SK-N-SH treated with all-trans-retinoic acid at 6 μM for 48 hours (cell line): ENCODE data around the gene OR10A5.
"Not testable (repeated sequence)": the region's sequence is repeated elsewhere in the genome, so short reads cannot be mapped to it uniquely, and the experiment has no call there.

ENCODE experiments used
- BACH2 ChIP-seq: fragments of 250-450 bp; sonication (Bioruptor Pico); IDR thresholded peaks from 2 replicates; pipeline ENCODE4 v1.9.0; 2021; ENCODE audit warnings: mild to moderate bottlenecking, borderline replicate concordance
- CREB5 ChIP-seq: fragments of 250-450 bp; sonication (Bioruptor Pico); IDR thresholded peaks from 2 replicates; pipeline ENCODE4 v1.5.1; 2020; ENCODE audit warnings: low read depth, mild to moderate bottlenecking, moderate library complexity
- CSRNP3 ChIP-seq: fragments of 250-450 bp; sonication (Bioruptor Pico); IDR thresholded peaks from 2 replicates; pipeline ENCODE4 v1.5.1; 2021; ENCODE audit warnings: mild to moderate bottlenecking, moderate library complexity
- ESRRG ChIP-seq: fragments of 250-450 bp; sonication (Bioruptor Pico); IDR thresholded peaks from 2 replicates; pipeline ENCODE4 v1.6.1; 2021; ENCODE audit warnings: mild to moderate bottlenecking
- ISL1 ChIP-seq: fragments of 250-450 bp; sonication (Bioruptor Pico); IDR thresholded peaks from 2 replicates; pipeline ENCODE4 v2.1.2; 2022; ENCODE audit warnings: mild to moderate bottlenecking, moderate library complexity
- OSR1 ChIP-seq: fragments of 250-450 bp; sonication (Bioruptor Pico); IDR thresholded peaks from 2 replicates; pipeline ENCODE4 v1.8.0; 2022; ENCODE audit warnings: moderate library complexity, mild to moderate bottlenecking, inconsistent platforms
- TCF4 ChIP-seq: fragments of 250-450 bp; sonication (Bioruptor Pico); IDR thresholded peaks from 2 replicates; pipeline ENCODE4 v1.8.0; 2021; ENCODE audit warnings: mild to moderate bottlenecking, moderate library complexity, borderline replicate concordance
- ZC3H10 ChIP-seq: fragments of 250-450 bp; sonication (Bioruptor Pico); IDR thresholded peaks from 2 replicates; pipeline ENCODE4 v1.5.1; 2021; ENCODE audit warnings: mild to moderate bottlenecking, moderate library complexity
- ZFP3 ChIP-seq: fragments of 250-450 bp; sonication (Bioruptor Pico); IDR thresholded peaks from 2 replicates; pipeline ENCODE4 v1.5.0; 2020; ENCODE audit warnings: mild to moderate bottlenecking, moderate library complexity
- ZFP30 ChIP-seq: fragments of 450-650 bp; formaldehyde crosslinking; IDR thresholded peaks from 2 replicates; pipeline ENCODE4 v1.5.0; 2022; ENCODE audit warnings: mild to moderate bottlenecking, moderate library complexity
- ZNF565 ChIP-seq: fragments of 450-650 bp; formaldehyde crosslinking; conservative IDR thresholded peaks from 2 replicates; pipeline ENCODE4 v1.5.0; 2020; ENCODE audit warnings: low read depth, mild to moderate bottlenecking, moderate library complexity
- ZNF8 ChIP-seq: fragments of 450-650 bp; formaldehyde crosslinking; IDR thresholded peaks from 2 replicates; pipeline ENCODE4 v1.5.0; 2020; ENCODE audit warnings: mild to moderate bottlenecking, moderate library complexity
- TF ChIP-seq, protein P1 (sequence below): fragments of 250-450 bp; sonication (Bioruptor Pico); IDR thresholded peaks from 2 replicates; pipeline ENCODE4 v1.8.0; 2021; ENCODE audit warnings: low read depth, mild to moderate bottlenecking, moderate library complexity, borderline replicate concordance
- TF ChIP-seq, protein P2 (sequence below): fragments of 250-450 bp; sonication (Bioruptor Pico); IDR thresholded peaks from 2 replicates; pipeline ENCODE4 v1.8.0; 2020; ENCODE audit warnings: mild to moderate bottlenecking, moderate library complexity, borderline replicate concordance

DNA sequence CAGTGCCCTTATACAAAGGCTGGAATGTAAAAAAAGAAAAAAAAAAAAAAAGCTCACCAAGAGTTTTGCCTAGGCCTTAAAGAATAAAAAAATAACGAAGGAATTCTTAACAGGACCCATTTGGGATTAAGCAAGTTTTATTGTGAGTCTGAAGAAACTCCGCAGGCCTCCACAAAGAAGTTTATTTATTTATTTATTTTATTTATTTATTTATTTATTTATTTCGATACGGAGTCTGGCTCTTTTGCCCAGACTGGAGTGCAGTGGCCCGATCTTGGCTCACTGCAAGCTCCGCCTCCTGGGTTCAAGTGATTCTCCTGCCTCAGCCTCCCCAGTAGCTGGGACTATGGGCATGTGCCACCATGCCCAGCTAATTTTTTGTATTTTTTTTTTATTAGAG lies 9.3 kb downstream of the OR10A5 start:
- not testable (repeated sequence) for TF ChIP-seq TCF4; ZFP30; ISL1 (CRISPR knock-in tag); ESRRG (CRISPR knock-in tag); ZC3H10 (CRISPR knock-in tag); BACH2; ZNF8 (CRISPR knock-in tag); CREB5 (CRISPR knock-in tag); OSR1 (CRISPR knock-in tag); ZNF565; ZFP3 (CRISPR knock-in tag); CSRNP3 (CRISPR knock-in tag)
- TF ChIP-seq, protein P1, sequence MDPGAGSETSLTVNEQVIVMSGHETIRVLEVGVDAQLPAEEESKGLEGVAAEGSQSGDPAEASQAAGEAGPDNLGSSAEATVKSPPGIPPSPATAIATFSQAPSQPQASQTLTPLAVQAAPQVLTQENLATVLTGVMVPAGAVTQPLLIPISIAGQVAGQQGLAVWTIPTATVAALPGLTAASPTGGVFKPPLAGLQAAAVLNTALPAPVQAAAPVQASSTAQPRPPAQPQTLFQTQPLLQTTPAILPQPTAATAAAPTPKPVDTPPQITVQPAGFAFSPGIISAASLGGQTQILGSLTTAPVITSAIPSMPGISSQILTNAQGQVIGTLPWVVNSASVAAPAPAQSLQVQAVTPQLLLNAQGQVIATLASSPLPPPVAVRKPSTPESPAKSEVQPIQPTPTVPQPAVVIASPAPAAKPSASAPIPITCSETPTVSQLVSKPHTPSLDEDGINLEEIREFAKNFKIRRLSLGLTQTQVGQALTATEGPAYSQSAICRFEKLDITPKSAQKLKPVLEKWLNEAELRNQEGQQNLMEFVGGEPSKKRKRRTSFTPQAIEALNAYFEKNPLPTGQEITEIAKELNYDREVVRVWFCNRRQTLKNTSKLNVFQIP (CRISPR knock-in tag) = not testable (repeated sequence)
- TF ChIP-seq, protein P2, sequence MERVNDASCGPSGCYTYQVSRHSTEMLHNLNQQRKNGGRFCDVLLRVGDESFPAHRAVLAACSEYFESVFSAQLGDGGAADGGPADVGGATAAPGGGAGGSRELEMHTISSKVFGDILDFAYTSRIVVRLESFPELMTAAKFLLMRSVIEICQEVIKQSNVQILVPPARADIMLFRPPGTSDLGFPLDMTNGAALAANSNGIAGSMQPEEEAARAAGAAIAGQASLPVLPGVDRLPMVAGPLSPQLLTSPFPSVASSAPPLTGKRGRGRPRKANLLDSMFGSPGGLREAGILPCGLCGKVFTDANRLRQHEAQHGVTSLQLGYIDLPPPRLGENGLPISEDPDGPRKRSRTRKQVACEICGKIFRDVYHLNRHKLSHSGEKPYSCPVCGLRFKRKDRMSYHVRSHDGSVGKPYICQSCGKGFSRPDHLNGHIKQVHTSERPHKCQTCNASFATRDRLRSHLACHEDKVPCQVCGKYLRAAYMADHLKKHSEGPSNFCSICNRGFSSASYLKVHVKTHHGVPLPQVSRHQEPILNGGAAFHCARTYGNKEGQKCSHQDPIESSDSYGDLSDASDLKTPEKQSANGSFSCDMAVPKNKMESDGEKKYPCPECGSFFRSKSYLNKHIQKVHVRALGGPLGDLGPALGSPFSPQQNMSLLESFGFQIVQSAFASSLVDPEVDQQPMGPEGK (CRISPR knock-in tag) = not testable (repeated sequence)
